SU-DHL-6 (cell line): ENCODE results near the gene ABHD11.

ENCODE experiments used
- CTCF ChIP-seq: fragments of 200-600 bp; sonication (generic); IDR thresholded peaks from one replicate; pipeline ENCODE4 v1.5.1; 2017; ENCODE audit warnings: antibody characterized with exemption, mild to moderate bottlenecking, low read length, moderate library complexity; ENCODE audit not compliant: insufficient read depth, poor library complexity, severe bottlenecking
- EZH2phosphoT487 ChIP-seq: fragments of 200-600 bp; sonication (generic), shearing (Covaris generic); conservative IDR thresholded peaks from 2 replicates; pipeline ENCODE4 v1.6.1; 2018; ENCODE audit warnings: mild to moderate bottlenecking, antibody characterized with exemption, low read length, moderate library complexity, mixed read lengths

GRCh38 chr7:73726083-73726466 is 12.5 kb downstream of the ABHD11 start:
- TF ChIP-seq CTCF (no peak), EZH2phosphoT487 (no peak)
